ENCODE data around the gene CRYL1. TPM values are rescaled to one million over a fixed set of nuclear protein-coding genes. Genes with fewer than 3 reads are reported as not detected.

Gene CRYL1
- total and polyA plus RNA-seq, 9 of the 15 experiments (the other 6 are each of a cell fraction or from before 2014, with no cell fraction given) = 1.0 to 6.9 (median 2.4) TPM

DNA sequence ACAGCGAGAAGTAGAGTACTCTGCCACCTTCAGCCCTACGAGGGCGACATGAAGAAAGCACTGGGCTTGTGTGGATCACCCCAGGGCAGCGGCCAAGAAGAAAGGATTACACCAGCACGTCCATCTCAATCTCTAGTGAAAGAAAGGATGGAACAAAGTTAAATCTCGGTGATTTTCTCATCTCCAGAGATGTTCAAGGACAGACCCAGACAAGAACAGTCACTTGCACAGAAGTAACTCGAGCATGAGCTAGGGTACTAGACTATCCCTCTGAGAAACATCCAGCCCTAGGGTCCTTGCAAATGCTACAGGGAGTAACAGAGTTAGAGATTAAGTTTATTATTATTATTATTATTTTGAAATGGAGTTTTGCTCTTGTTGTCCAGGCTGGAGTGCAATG lies 106.7 kb downstream of the CRYL1 start:
- POLR2A ChIA-PET = interaction anchor here (0.5 kb wide), 1 partner anchor 15 kb away, joined by 3 read pairs; no protein-coding TSS in a partner anchor
- H3K4me2 ChIP-seq (ENCODE audit: insufficient read depth, low read length) = no peak overlapping the region
- no peak for TF ChIP-seq JUNB (CRISPR knock-in tag; conservative IDR thresholded peaks at IDR 0.05)
- TF ChIP-seq MAFK (IDR thresholded peaks at IDR 0.05; ENCODE audit: low read length) = no peak
- TF ChIP-seq ZBTB40 (IDR thresholded peaks at IDR 0.05) = no peak
- TF ChIP-seq ZBTB40 (CRISPR knock-in tag; IDR thresholded peaks at IDR 0.05) = no peak
- no peak for TF ChIP-seq RBM15 (IDR thresholded peaks at IDR 0.05; ENCODE audit: insufficient read depth, low read length)
- TF ChIP-seq RFX5 (IDR thresholded peaks at IDR 0.05; ENCODE audit: low read depth, low read length) = no peak
- TF ChIP-seq, protein P1, sequence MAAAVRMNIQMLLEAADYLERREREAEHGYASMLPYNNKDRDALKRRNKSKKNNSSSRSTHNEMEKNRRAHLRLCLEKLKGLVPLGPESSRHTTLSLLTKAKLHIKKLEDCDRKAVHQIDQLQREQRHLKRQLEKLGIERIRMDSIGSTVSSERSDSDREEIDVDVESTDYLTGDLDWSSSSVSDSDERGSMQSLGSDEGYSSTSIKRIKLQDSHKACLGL (CRISPR knock-in tag; IDR thresholded peaks at IDR 0.05; ENCODE audit: borderline replicate concordance, poor library complexity, severe bottlenecking) = no peak
- no peak for TF ChIP-seq ZNF695 (CRISPR knock-in tag; IDR thresholded peaks at IDR 0.05)
- no peak for TF ChIP-seq HNRNPLL (IDR thresholded peaks at IDR 0.05; ENCODE audit: low read depth, low read length, poor library complexity, severe bottlenecking)
- no peak for TF ChIP-seq PCBP1 (IDR thresholded peaks at IDR 0.05; ENCODE audit: low read depth, low read length, poor library complexity, severe bottlenecking)
- TF ChIP-seq ZKSCAN8 (CRISPR knock-in tag; IDR thresholded peaks at IDR 0.05) = no peak

More for the DNA sequence above, 106.7 kb downstream of the CRYL1 start:
- no peaks in the 10 kb centered on the region for H3K9me1 ChIP-seq (ENCODE audit: control insufficient read depth, insufficient read depth, low read length)
- no peaks in the 10 kb centered on the region for H3K36me3 ChIP-seq (ENCODE audit: control insufficient read depth, insufficient read depth, low read length)
- H3K9me3 ChIP-seq (replicated peaks; ENCODE audit: control insufficient read depth, insufficient read depth, low read depth, low read length) = no peaks in the 10 kb centered on the region
- in situ Hi-C loops (cut with MboI) (no loop called here), intact Hi-C loops (cut with micrococcal nuclease) (no loop called here)
- no peaks in the 10 kb centered on the region for H3K79me2 ChIP-seq (ENCODE audit: control insufficient read depth, insufficient read depth, low read length)
- ATAC-seq = no peak
- BruUV-seq (replicated peaks) = no TSS peak
- no peaks in the 10 kb centered on the region for H4K20me1 ChIP-seq (replicated peaks; ENCODE audit: control insufficient read depth, insufficient read depth, low read length)
- H3K4me3 ChIP-seq = no peak overlapping the region
- no peak for DNase-seq (ENCODE audit: extremely low read depth in 1 of 4, low spot score in 3 of 4)
- H3K27me3 ChIP-seq (ENCODE audit: control insufficient read depth in 2 of 2, insufficient read depth in 2 of 2, low read length in 2 of 2) = peaks cover 7 to 36% of the 10 kb centered on the region in 2 experiments; a peak in 3 of 5 replicates
- CTCF ChIA-PET (ENCODE audit: low intra/inter-chr PET ratio) = no interaction called here
- H3K9ac ChIP-seq (ENCODE audit: insufficient read depth in 1 of 2, low read depth in 2 of 2, low read length in 2 of 2) = no peak overlapping the region
- H2AFZ ChIP-seq (ENCODE audit: low read depth, low read length) = no peak overlapping the region
- FAIRE-seq = no peak
- peaks cover 0 to 9% of the 10 kb centered on the region in 2 experiments; a peak in 1 of 5 replicates for H3K4me1 ChIP-seq (replicated peaks in 1 of 2; ENCODE audit: control insufficient read depth in 2 of 2, insufficient read depth in 2 of 2, low read length in 2 of 2)
- no peak overlapping the region for H3K27ac ChIP-seq (ENCODE audit: extremely low read depth, low read depth, low read length)
- WGBS (ENCODE audit: insufficient coverage, low coverage, missing lambda C conversion rate) = 7% methylated on average over 5 of the region's 7 CpGs

All from K562 (cell line).